ENCODE data around the gene ZNF133.
"Not testable (repeated sequence)": the region's sequence is repeated elsewhere in the genome, so short reads cannot be mapped to it uniquely, and the experiment has no call there.

The ZNF133 gene

GRCh38 chr20:18287915-18288748 is at the start of gene ZNF133:
Gene ZNF133 (plus strand): TSS chr20:18288527. CDS start chr20:18305687, 17,160 bp downstream.
- peak; percentile 93 for DNase-seq

DNA sequence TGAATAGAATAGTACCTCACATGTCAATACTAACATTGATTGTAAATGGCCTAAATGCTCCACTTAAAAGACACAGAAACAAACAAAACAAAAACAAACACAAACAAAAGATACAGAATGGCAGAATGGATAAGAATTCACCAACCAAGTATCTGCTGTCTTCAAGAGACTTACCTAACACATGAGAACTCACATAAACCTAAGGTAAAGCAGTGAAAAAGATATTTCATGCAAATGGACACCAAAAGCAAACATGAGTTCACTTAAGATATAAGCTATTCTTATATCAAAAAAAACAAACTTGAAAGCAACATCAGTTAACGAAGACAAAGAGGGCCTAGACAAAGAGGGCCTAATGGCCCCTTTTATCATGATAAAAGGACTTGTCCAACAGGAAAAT is 47.3 kb upstream of the ZNF133 start:
- DNase-seq: no peak

DNA sequence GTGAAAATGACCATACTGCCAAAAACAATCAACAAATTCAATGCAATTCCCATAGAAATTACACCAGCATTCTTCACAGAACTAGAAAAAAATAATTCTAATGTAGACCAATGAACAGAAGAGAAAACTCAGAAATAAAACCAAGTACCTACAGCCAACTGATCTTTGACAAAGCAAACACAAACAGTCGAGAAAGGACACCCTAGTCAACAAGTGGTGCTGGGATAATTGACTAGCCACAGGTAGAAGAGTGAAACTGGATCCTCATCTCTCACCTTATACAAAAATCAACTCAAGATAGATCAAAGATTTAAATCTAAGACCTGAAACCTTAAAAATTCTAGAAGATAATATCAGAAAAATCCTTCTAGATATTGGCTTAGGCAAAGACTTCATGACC is 44.5 kb upstream of the ZNF133 start:
- DNase-seq: no peak

DNA sequence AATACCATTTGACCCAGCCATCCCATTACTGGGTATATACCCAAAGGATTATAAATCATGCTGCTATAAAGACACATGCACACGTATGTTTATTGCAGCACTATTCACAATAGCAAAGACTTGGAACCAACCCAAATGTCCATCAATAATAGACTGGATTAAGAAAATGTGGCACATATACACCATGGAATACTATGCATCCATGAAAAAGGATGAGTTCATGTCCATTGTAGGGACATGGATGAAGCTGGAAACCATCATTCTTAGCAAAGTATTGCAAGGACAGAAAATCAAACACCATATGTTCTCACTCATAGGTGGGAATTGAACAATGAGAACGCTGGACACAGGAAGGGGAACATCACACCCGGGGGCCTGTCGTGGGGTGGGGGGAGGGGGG is 39.8 kb upstream of the ZNF133 start:
- not testable (repeated sequence) for DNase-seq

- no peak for DNase-seq
Observed at GRCh38 chr20:18250217-18250616, 38.1 kb upstream of the ZNF133 start.

DNA sequence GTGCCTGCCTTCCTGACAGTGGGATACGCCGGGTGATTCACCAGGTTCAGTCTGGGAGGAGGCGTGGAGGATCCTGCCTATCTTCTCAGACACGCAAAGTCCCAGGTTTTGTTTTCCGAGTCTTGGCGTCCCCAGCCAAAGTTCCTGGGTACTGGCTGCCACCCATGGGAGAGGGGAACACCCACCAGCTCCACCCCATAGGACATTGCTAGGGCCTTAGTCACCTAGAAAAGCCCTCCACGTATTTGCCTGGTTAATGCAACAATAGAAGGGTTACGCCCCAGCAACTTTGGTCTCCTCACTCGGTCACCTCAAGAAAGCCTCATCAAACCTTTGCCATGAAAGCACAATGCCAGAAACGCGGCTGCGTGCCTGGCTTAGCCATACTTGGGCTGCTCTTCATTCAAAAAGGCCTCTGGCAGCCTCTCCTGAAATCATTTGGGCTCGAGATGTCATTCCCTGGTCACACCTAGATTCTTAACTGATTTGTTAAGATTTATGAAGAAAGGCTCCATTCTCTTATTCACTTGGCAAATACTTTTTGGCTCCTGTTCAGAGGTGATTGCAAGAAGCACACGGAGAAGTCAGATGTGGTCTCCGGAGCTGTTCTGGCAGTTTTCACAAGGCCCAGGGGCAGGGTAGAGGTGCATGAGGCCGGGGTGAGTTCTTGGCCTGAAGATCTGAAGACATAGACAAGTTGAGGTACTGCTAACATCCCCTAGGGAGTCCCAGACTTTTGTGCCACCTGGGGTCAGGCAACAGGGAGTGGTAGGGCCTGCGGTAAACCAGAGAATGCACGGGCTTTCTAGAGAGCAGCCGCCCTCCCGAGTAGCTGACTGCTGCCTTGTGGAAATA is 35.5 kb upstream of the ZNF133 start:
- peak; percentile 69 for DNase-seq

- DNase-seq: no peak
Observed at GRCh38 chr20:18254615-18255014, 33.7 kb upstream of the ZNF133 start.

- DNase-seq: no peak
Observed at GRCh38 chr20:18255526-18255925, 32.8 kb upstream of the ZNF133 start.

DNA sequence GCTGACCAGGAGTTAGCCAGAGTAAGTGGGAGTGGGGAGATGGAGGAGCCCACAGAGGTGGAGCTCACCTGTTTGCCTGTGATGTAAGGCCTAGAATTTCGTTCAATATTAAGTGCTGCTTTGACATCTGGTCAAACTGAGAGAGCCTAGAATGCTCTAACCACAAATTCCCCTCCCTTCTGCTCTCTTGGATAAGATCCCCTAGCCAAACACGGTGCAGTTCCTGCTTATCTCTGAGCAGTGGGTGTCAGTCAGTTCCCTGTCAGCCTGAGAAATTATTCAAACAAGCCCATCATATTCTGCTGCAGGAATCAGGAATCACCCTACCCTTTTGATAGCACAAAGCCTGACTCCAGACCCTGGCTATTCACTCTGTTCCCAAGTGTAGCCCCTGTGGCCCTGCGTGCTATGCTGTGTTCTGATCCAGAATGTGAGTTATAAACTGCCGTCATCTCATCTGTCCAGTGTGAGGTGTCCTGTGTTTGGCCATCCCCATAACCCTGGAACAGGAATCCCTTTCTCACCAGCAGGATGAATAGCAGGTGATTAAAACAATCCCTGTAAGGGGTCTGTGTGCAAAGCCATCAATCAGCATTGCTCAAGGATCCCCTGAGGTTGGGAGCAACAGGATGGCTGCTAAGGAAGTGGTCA is 31.8 kb upstream of the ZNF133 start:
- peak; percentile 3 for DNase-seq

GRCh38 chr20:18258126-18258860 is 30.0 kb upstream of the ZNF133 start:
- no peak for DNase-seq

GRCh38 chr20:18259730-18260129 is 28.6 kb upstream of the ZNF133 start:
- no peak for DNase-seq

DNA sequence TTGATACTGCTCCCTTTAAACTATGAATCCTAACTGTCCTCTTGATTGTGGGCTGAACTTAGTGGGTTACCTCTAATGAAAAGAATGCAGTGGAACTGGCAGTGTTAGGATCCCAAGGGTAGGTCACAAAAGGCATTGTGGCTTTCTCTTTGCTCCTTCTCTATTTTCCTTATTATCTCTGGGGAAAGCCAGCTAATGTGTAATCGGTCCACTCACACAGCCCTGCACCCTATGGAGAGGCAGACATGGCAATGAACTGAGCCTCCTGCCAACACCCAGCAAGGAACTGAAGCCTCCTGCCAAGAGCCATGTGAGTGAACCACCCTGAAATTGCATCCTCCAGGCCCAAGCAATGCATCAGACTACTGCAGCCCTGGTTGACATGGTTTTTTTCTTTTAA is 24.6 kb upstream of the ZNF133 start:
- peak; percentile 33 for DNase-seq

- no peak for DNase-seq
Observed at GRCh38 chr20:18265441-18265840, 22.9 kb upstream of the ZNF133 start.

GRCh38 chr20:18266282-18266681 is 22.0 kb upstream of the ZNF133 start:
- no peak for DNase-seq

GRCh38 chr20:18267815-18268214 is 20.5 kb upstream of the ZNF133 start:
- DNase-seq: no peak

DNA sequence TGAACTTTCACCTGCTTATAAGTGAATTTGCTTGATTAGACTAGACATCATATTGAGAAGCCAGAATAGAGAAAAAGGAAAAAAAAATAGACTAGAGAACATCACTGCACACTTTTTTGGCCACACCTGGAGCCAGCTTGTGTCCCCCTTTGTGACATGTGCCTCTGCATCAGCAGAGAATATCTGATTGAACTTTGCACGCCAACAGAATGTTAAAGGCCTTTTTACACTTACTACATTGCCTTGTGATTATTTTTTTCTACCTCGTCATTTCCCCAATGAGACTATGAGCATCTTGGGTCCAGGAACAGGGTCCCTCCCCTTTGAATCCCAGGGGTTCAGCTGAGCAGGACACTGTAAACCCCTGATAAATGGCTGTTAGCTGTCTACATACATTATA is 17.2 kb upstream of the ZNF133 start:
- DNase-seq: no peak

- no peak for DNase-seq
Observed at GRCh38 chr20:18272451-18272850, 15.9 kb upstream of the ZNF133 start.

GRCh38 chr20:18273738-18274137 is 14.6 kb upstream of the ZNF133 start:
- DNase-seq: no peak

- not testable (repeated sequence) for DNase-seq
Observed at GRCh38 chr20:18275960-18276359, 12.4 kb upstream of the ZNF133 start.

GRCh38 chr20:18276821-18277220 is 11.5 kb upstream of the ZNF133 start:
- peak; percentile 47 for DNase-seq

DNA sequence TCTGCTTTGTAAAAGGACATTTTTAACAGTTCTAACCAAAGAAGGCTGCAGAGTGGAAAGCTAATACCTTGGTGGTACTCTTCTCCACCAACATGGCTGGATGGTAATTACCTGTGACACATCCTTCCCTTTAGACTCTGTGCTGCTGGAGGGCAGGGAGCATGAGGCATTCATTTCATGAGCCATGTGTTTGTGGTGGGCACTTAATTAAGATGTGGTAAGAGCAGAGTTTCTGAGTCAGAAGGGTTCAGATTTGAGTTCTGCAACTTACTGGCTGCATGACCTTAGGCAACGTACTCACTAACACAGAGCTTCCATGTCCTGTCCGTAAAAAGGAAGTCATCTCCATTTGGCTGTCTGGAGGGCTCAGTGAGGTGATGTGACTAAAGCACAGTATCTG is 9.1 kb upstream of the ZNF133 start:
- no peak for DNase-seq

DNA sequence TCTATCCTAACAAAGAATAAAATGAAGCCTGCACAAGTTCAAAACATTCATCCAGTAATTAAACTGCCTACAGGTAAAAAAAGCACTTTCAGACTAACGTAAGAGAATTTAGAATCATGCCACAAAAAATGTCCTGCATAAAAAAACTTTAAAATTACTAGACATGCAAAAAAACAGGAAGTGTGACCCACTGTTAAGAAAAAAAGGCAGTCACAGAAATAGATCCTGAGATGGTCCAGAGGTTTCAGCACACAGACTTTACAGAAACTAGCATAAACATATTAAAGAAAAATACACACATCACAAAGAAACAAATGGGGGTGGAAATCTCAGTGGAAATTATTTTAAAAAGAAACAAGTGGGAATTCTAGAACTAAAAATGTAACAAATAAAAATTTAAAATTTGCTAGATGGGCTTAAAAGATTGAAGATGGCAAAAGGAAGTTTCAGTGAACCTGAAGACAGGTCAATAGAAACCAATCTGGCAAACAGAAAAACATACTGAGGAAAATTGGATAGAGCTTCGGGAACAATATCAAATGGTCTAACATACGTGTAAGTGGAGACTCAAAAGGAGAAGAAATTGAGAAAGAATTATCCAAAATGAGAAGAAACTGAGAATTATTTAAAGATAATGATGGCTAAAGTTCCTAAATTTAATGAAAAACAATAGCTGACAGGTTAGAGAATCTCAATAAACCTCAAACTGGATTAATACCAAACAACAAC is 3.4 kb upstream of the ZNF133 start:
- no peak for DNase-seq
